Activated B cell treated with CpG ODN at 0.5 μM for 24 hours (primary cell): ENCODE data around the gene MCRIP2. TPM values are rescaled to one million over a fixed set of nuclear protein-coding genes. Genes with fewer than 3 reads are reported as not detected.

Source experiments
- ATAC-seq: fragments of 200-7000 bp; cut with Tn5 transposase; one replicate; pipeline ENCODE4 v1.10.0; 2021; ENCODE audit warnings: low read depth, mild to moderate bottlenecking, moderate library complexity
- CTCF ChIA-PET: fragments of 350-600 bp; sonication (Branson Sonifier 250); formaldehyde crosslinking; loops from one replicate; lab custom pipeline; 2021; ENCODE audit warnings: antibody characterized with exemption; lab: Charles Lee
- POLR2A ChIA-PET: fragments of 350-600 bp; sonication (Branson Sonifier 250); formaldehyde crosslinking; loops from one replicate; lab custom pipeline; 2021; ENCODE audit warnings: antibody characterized with exemption; lab: Charles Lee
- DNase-seq: peaks from one replicate; pipeline ENCODE4 v3.0.0; 2022
- H3K27ac Mint-ChIP-seq: one replicate; pipeline ENCODE4 v1.8.0; 2020; ENCODE audit warnings: mixed read lengths
- H3K27me3 Mint-ChIP-seq: one replicate; pipeline ENCODE4 v1.8.0; 2021; ENCODE audit warnings: mixed read lengths
- H3K36me3 Mint-ChIP-seq: one replicate; pipeline ENCODE4 v1.8.0; 2021; ENCODE audit warnings: low read depth, mixed read lengths
- H3K4me1 Mint-ChIP-seq: one replicate; pipeline ENCODE4 v1.8.0; 2021; ENCODE audit warnings: mixed read lengths
- H3K4me3 Mint-ChIP-seq: one replicate; pipeline ENCODE4 v1.8.0; 2020; ENCODE audit warnings: mild to moderate bottlenecking, mixed read lengths
- H3K9me3 Mint-ChIP-seq: one replicate; pipeline ENCODE4 v1.8.0; 2020; ENCODE audit warnings: mixed read lengths
- CTCF ChIP-seq: fragments of 200-600 bp; IDR thresholded peaks from one replicate; pipeline ENCODE4 v1.8.0; 2022; ENCODE audit warnings: antibody characterized with exemption, mild to moderate bottlenecking
- intact Hi-C: fragments of 100-400 bp; cut with micrococcal nuclease; formaldehyde crosslinking; loops from one replicate; pipeline ENCODE4 v1.15.1; 2024
- total RNA-seq: library from RNA; stranded (reverse); gene quantifications from 2 replicates; pipeline ENCODE4 v1.2.3, GENCODE V29; 2022

The MCRIP2 gene
- total RNA-seq, 1 donor from 2014 or later, result 38.9 TPM

- CTCF ChIA-PET, result interaction anchor here (1.2 to 1.5 kb wide), 2 partner anchors 11 to 15 kb away, joined by 3 read pairs; no protein-coding TSS in a partner anchor
- intact Hi-C loops, result loop anchor here (1.0 to 5.0 kb wide), 2 partner anchors 48 to 140 kb away; partner anchors contain the start of genes CAPN15 and METRN
- ATAC-seq (no peak), DNase-seq (no peak)
- no peaks in the 10 kb centered on the region for H3K9me3 Mint-ChIP-seq
- H3K4me1 Mint-ChIP-seq, result peaks cover 12% of the 10 kb centered on the region
- H3K36me3 Mint-ChIP-seq, result peaks cover 22% of the 10 kb centered on the region
- POLR2A ChIA-PET, result interaction anchor here (0.5 to 5.1 kb wide), 7 partner anchors 9 to 560 kb away, joined by 3 to 41 read pairs (median 5); partner anchors contain the start of genes ANTKMT, JMJD8, STUB1 and WDR24
- H3K27ac Mint-ChIP-seq, result peak overlapping the region; percentile 80
- no peaks in the 10 kb centered on the region for H3K27me3 Mint-ChIP-seq
- peak overlapping the region; percentile 80 for H3K4me3 Mint-ChIP-seq
- TF ChIP-seq CTCF, result no peak
Observed at GRCh38 chr16:667113-667779, 25.6 kb downstream of the MCRIP2 start.

DNA sequence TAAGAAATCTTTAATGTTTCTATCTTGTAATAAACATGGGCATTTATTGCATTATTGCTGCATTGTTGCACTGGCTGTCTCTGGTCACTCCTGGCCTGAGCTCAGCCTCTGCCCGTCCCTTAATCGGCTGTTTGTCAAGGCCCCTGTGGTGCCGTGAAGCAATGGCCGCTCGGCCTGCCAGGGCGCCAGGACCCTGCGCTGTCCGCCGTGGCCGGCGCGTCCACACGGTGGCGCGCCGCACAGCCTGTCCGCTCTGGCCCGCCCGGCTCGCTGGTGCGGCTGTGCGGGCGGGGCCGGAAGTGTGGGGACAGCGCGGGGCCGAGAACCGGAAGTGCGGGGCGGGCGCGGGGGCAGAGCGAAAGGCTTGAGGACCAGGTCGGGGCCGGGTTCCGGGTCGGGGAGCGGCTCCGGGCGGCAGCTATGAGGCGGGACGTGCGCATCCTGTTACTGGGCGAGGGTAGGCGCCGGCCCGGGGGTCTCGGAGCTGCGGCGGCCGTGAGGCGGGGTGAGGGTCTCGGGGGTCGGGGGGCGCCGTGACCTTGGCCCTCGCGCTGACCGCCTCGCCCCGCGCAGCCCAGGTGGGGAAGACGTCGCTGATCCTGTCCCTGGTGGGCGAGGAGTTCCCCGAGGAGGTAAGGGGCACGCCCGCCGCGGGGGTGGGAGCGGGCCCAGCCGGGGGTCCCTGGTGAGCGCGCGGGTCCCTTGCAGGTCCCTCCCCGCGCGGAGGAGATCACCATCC is 26.3 kb downstream of the MCRIP2 start, which contains the start of gene RHOT2:
RHOT2 (plus strand) TSS at position 353 of the 739 bp plus-strand sequence; CDS start at position 421, 68 bp downstream.
- CTCF ChIA-PET, result interaction anchor here (1.2 to 1.5 kb wide), 2 partner anchors 10 to 14 kb away, joined by 3 read pairs; no protein-coding TSS in a partner anchor

DNA sequence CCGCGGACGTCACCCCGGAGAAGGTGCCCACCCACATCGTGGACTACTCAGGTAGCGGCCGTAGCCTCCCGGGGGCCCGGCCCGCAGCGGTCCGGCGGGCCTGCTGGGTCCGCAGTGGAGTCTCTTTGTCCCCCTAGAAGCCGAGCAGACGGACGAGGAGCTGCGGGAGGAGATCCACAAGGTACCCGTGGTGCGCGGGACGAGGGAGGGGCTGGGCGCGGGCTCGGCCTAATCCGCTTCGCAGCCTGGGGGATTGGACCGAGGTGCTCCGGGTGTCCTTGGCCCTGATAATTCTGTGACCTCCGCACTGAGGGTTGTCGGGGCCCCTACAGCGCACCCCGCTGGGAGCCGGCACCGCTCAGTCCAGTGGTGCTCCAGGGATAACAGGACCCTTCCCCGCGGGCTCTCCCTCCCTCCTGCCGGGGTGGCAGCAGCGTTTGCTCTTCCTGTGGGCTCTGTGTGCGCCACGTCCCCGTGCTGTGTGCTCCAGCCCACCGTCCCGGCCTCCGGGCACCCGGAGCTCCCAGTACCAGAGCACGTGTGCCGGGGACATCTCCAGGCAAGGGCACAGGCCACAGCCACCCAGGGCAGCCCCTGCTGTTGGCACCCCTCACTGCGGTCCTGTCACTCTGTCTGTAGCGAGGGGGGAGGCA is 27.0 kb downstream of the MCRIP2 start:
- CTCF ChIA-PET, result interaction anchor here (1.2 to 1.5 kb wide), 2 partner anchors 10 to 13 kb away, joined by 3 read pairs; no protein-coding TSS in a partner anchor
- Mint-ChIP-seq H3K27ac (no peak overlapping the region), H3K4me1 (peaks cover 12% of the 10 kb centered on the region), H3K36me3 (peaks cover 33% of the 10 kb centered on the region), H3K9me3 (no peaks in the 10 kb centered on the region), H3K4me3 (peak overlapping the region; percentile 73), H3K27me3 (no peaks in the 10 kb centered on the region)
- ATAC-seq, result no peak
- no peak for TF ChIP-seq CTCF
- intact Hi-C loops, result loop anchor here (1.0 to 5.0 kb wide), 5 partner anchors 12 to 141 kb away; partner anchors contain the start of genes CAPN15, METTL26, STUB1 and WDR90
- POLR2A ChIA-PET, result interaction anchor here (1.1 to 5.1 kb wide), 6 partner anchors 8 to 82 kb away, joined by 3 to 41 read pairs (median 5); partner anchors contain the start of genes ANTKMT, JMJD8, STUB1 and WDR24
- no peak for DNase-seq

More for the DNA sequence above, 26.3 kb downstream of the MCRIP2 start, which contains the start of gene RHOT2:
- peak; percentile 96 for DNase-seq
- POLR2A ChIA-PET, result interaction anchor here (0.5 to 5.1 kb wide), 8 partner anchors 8 to 561 kb away, joined by 3 to 41 read pairs (median 5); partner anchors contain the start of genes ANTKMT, JMJD8, STUB1 and WDR24
- Mint-ChIP-seq H3K36me3 (peaks cover 28% of the 10 kb centered on the region), H3K27ac (peak within 1 kb of the TSS; percentile 80), H3K4me3 (peak within 1 kb of the TSS; percentile 80), H3K4me1 (peaks cover 12% of the 10 kb centered on the region), H3K9me3 (no peaks in the 10 kb centered on the region), H3K27me3 (no peaks in the 10 kb centered on the region)
- ATAC-seq, result peak; percentile 98
- intact Hi-C loops, result loop anchor here (1.0 to 5.0 kb wide), 6 partner anchors 12 to 141 kb away; partner anchors contain the start of genes CAPN15, METRN, METTL26 and STUB1
- TF ChIP-seq CTCF, result peak; percentile 7

DNA sequence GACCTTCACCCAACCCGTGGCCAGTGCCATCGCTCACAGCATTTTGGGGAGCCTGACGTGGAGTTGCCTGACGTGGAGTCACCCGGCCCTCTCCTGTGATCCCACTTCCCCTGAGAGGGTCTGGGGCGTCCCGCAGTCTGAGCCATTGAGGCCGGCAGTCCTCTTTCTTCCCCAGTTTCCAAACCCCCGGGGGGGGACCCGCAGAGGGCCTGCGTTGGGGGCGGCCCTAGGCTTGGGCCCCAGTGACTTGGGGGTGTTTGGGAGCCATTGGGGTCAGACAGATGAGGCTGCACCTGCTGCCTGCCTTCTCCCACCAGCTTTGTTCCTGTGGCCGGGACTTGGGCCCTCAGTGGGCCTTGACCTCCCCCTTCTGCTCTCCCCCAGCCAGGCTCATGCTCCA is 28.0 kb downstream of the MCRIP2 start:
- POLR2A ChIA-PET, result interaction anchor here (0.7 to 5.1 kb wide), 3 partner anchors 11 to 99 kb away, joined by 3 to 41 read pairs (median 14); partner anchors contain the start of genes STUB1 and WDR24
- no peak for ATAC-seq
- no peak for TF ChIP-seq CTCF
- no peak for DNase-seq
- Mint-ChIP-seq H3K4me3 (peak overlapping the region; percentile 16), H3K27me3 (no peaks in the 10 kb centered on the region), H3K36me3 (peaks cover 33% of the 10 kb centered on the region), H3K27ac (no peak overlapping the region), H3K9me3 (no peaks in the 10 kb centered on the region), H3K4me1 (peaks cover 12% of the 10 kb centered on the region)
- CTCF ChIA-PET, result no interaction called here
- intact Hi-C loops, result loop anchor here (2.0 to 5.0 kb wide), 3 partner anchors 21 to 142 kb away; partner anchors contain the start of genes CAPN15 and WDR90
